Activated naive CD8-positive, alpha-beta T cell treated with anti-CD3 and anti-CD28 coated beads for 36 hours (primary cell): ENCODE measurements around the gene ITGAL. TPM values are rescaled to one million over a fixed set of nuclear protein-coding genes. Genes with fewer than 3 reads are reported as not detected.

Experiments used
- DNase-seq: peaks from one replicate; pipeline ENCODE4 v3.0.0; 2021
- H3K27ac Mint-ChIP-seq: one replicate; pipeline ENCODE4 v1.8.0; 2022; ENCODE audit warnings: mild to moderate bottlenecking, moderate library complexity, mixed read lengths
- H3K27me3 Mint-ChIP-seq: one replicate; pipeline ENCODE4 v1.8.0; 2022; ENCODE audit warnings: mild to moderate bottlenecking, mixed read lengths
- H3K36me3 Mint-ChIP-seq: one replicate; pipeline ENCODE4 v1.8.0; 2021; ENCODE audit warnings: mild to moderate bottlenecking, mixed read lengths
- H3K4me1 Mint-ChIP-seq: one replicate; pipeline ENCODE4 v1.8.0; 2021; ENCODE audit warnings: mixed read lengths
- H3K4me3 Mint-ChIP-seq: one replicate; pipeline ENCODE4 v1.8.0; 2022; ENCODE audit warnings: mild to moderate bottlenecking, moderate library complexity, mixed read lengths
- H3K9me3 Mint-ChIP-seq: one replicate; pipeline ENCODE4 v1.8.0; 2022; ENCODE audit warnings: mixed read lengths
- total RNA-seq, 2 experiments: library from RNA; stranded (reverse); gene quantifications; one replicate each; pipeline ENCODE4 v1.2.3, GENCODE V29; 2021

ITGAL gene
- total RNA-seq, 2 experiments from 2014 or later = 233 to 235 TPM

- Mint-ChIP-seq H3K27ac (no peak overlapping the region), H3K4me1 (peaks cover 37% of the 10 kb centered on the region), H3K27me3 (no peaks in the 10 kb centered on the region), H3K36me3 (peaks cover 4% of the 10 kb centered on the region), H3K9me3 (no peaks in the 10 kb centered on the region), H3K4me3 (peak overlapping the region; percentile 95)
- no peak for DNase-seq
These were observed 97.4 kb downstream of the ITGAL start for GRCh38 chr16:30569746-30570635.

- Mint-ChIP-seq H3K4me1 (peaks cover 37% of the 10 kb centered on the region), H3K4me3 (peak overlapping the region; percentile 95), H3K9me3 (no peaks in the 10 kb centered on the region), H3K27ac (peak overlapping the region; percentile 90), H3K36me3 (peaks cover 4% of the 10 kb centered on the region), H3K27me3 (no peaks in the 10 kb centered on the region)
- no peak for DNase-seq
These were observed 98.3 kb downstream of the ITGAL start for GRCh38 chr16:30570636-30571444.

- Mint-ChIP-seq H3K27me3 (no peaks in the 10 kb centered on the region), H3K4me1 (peaks cover 38% of the 10 kb centered on the region), H3K4me3 (peak within 1 kb of the TSS; percentile 95), H3K27ac (peak within 1 kb of the TSS; percentile 90), H3K9me3 (no peaks in the 10 kb centered on the region), H3K36me3 (peaks cover 4% of the 10 kb centered on the region)
- DNase-seq = peak; percentile 94
These were observed 99.1 kb downstream of the ITGAL start, which contains the start of gene ZNF688 for GRCh38 chr16:30571445-30572322. ZNF688 (minus strand) TSS chr16:30571714; CDS start chr16:30571629, 85 bp downstream.

Other genes with a start within 250 kb of the ITGAL start
- 1 to 10 TPM; 6.8 to 8.1 TPM for gene NPIPB13, start 224.3 kb upstream of the ITGAL start, total RNA-seq
- 10 to 100 TPM; 60.7 to 66.8 TPM for gene CD2BP2, start 117.4 kb upstream of the ITGAL start, total RNA-seq
- gene TBC1D10B, start 102.2 kb upstream of the ITGAL start, total RNA-seq = 10 to 100 TPM; 43.2 to 45.7 TPM
- 1 to 10 TPM; 1.2 to 1.5 TPM for gene MYL11, start 97.9 kb upstream of the ITGAL start, total RNA-seq
- 100 to 1,000 TPM; 162 to 163 TPM for gene SEPTIN1, start 90.2 kb upstream of the ITGAL start, total RNA-seq
- 10 to 100 TPM in 1 of 2 experiments, 1 to 10 TPM in 1; 9.5 to 10.2 TPM for gene ZNF48, start 77.3 kb upstream of the ITGAL start, total RNA-seq
- 1 to 10 TPM; 4.2 to 5.2 TPM for gene ZNF771, start 65.1 kb upstream of the ITGAL start, total RNA-seq
- 100 to 1,000 TPM; 181 to 183 TPM for gene DCTPP1, start 42.7 kb upstream of the ITGAL start, total RNA-seq
- gene SEPHS2, start 26.9 kb upstream of the ITGAL start, total RNA-seq = 10 to 100 TPM; 80.1 to 80.6 TPM
- 10 to 100 TPM; 11.4 to 11.8 TPM for gene ZNF768, start 53.8 kb downstream of the ITGAL start, total RNA-seq
- gene ZNF747, start 62.1 kb downstream of the ITGAL start, total RNA-seq = 10 to 100 TPM; 10.9 to 11.2 TPM
- 10 to 100 TPM; 11.9 to 12.1 TPM for gene ZNF764, start 85.6 kb downstream of the ITGAL start, total RNA-seq
- 1 to 10 TPM; 7.1 to 7.6 TPM for gene ZNF688, start 99.0 kb downstream of the ITGAL start, total RNA-seq
- gene ZNF785, start 113.0 kb downstream of the ITGAL start, total RNA-seq = 1 to 10 TPM; 6.4 to 7.8 TPM
- 10 to 100 TPM; 14.8 to 15.5 TPM for gene ZNF689, start 137.6 kb downstream of the ITGAL start, total RNA-seq
- gene PRR14, start 178.2 kb downstream of the ITGAL start, total RNA-seq = 10 to 100 TPM; 90.1 to 93.3 TPM
- gene FBRS, start 185.7 kb downstream of the ITGAL start, total RNA-seq = 10 to 100 TPM; 92.8 to 94.5 TPM
- gene SRCAP, start 226.4 kb downstream of the ITGAL start, total RNA-seq = 10 to 100 TPM; 66.1 to 72.6 TPM